ENCODE measurements around the gene C10orf62. TPM values are rescaled to one million over a fixed set of nuclear protein-coding genes. Genes with fewer than 3 reads are reported as not detected.

The C10orf62 gene
- total RNA-seq, 1 donor from 2014 or later, result 0.12 TPM

- no peak for TF ChIP-seq CTCF (conservative IDR thresholded peaks at IDR 0.05; ENCODE audit: low read depth, low read length)
- H3K4me3 ChIP-seq (ENCODE audit: low read depth, low read length), result no peak overlapping the region
- DNase-seq (ENCODE audit: low read depth), result peak; percentile 78
Measured at GRCh38 chr10:97596101-97597082, 6.9 kb downstream of the C10orf62 start.

GRCh38 chr10:97597778-97598177, 8.3 kb downstream of the C10orf62 start:
- no peak for TF ChIP-seq CTCF (conservative IDR thresholded peaks at IDR 0.05; ENCODE audit: low read depth, low read length)
- no peak for DNase-seq (ENCODE audit: low read depth)
- no peak overlapping the region for H3K4me3 ChIP-seq (ENCODE audit: low read depth, low read length)

GRCh38 chr10:97598407-97599271, 9.1 kb downstream of the C10orf62 start:
- DNase-seq (ENCODE audit: low read depth), result no peak
- no peak overlapping the region for H3K4me3 ChIP-seq (ENCODE audit: low read depth, low read length)
- TF ChIP-seq CTCF (conservative IDR thresholded peaks at IDR 0.05; ENCODE audit: low read depth, low read length), result no peak

GRCh38 chr10:97599272-97599619, 9.7 kb downstream of the C10orf62 start:
- no peak for DNase-seq (ENCODE audit: low read depth)
- no peak overlapping the region for H3K4me3 ChIP-seq (ENCODE audit: low read depth, low read length)
- TF ChIP-seq CTCF (conservative IDR thresholded peaks at IDR 0.05; ENCODE audit: low read depth, low read length), result no peak

- no peak overlapping the region for H3K4me3 ChIP-seq (ENCODE audit: low read depth, low read length)
- TF ChIP-seq CTCF (conservative IDR thresholded peaks at IDR 0.05; ENCODE audit: low read depth, low read length), result no peak
- DNase-seq (ENCODE audit: low read depth), result no peak
Measured at GRCh38 chr10:97600616-97601015, 11.1 kb downstream of the C10orf62 start.

- H3K4me3 ChIP-seq (ENCODE audit: low read depth, low read length), result no peak overlapping the region
- DNase-seq (ENCODE audit: low read depth), result no peak
- TF ChIP-seq CTCF (conservative IDR thresholded peaks at IDR 0.05; ENCODE audit: low read depth, low read length), result no peak
Measured at GRCh38 chr10:97601268-97602215, 12.0 kb downstream of the C10orf62 start.

All from epithelial cell of proximal tubule (primary cell).